Upper lobe of left lung (tissue), 6 donors: ENCODE data around the gene CACHD1. TPM values are rescaled to one million over a fixed set of nuclear protein-coding genes. Genes with fewer than 3 reads are reported as not detected.

Experiments used
- ATAC-seq, 2 donors: fragments of 200-7000 bp; cut with Tn5 transposase; one replicate each; pipeline ENCODE4 v1.9.1; 2022; ENCODE audit warnings: mild to moderate bottlenecking in 2 of 2, moderate library complexity in 2 of 2; ENCODE audit not compliant: low FRiP score in 2 of 2
- DNase-seq, 2 donors: peaks; one replicate each; pipeline ENCODE4 v3.0.0-alpha.2; 2019 to 2020
- H3K27ac ChIP-seq, 4 donors: fragments of 200-600 bp; sonication (generic); one replicate each; pipeline ENCODE4 v1.5.1; 2016 to 2019
- H3K27me3 ChIP-seq, 4 donors: fragments of 200-600 bp; sonication (generic); one replicate each; pipeline ENCODE4 v1.5.1; 2017 to 2019
- H3K36me3 ChIP-seq, 4 donors: fragments of 200-600 bp; sonication (generic); one replicate each; pipeline ENCODE4 v1.5.1; 2016 to 2019
- H3K4me1 ChIP-seq, 4 donors: fragments of 200-600 bp; sonication (generic); one replicate each; pipeline ENCODE4 v1.5.1; 2018 to 2019
- H3K4me3 ChIP-seq, 4 donors: fragments of 200-600 bp; sonication (generic); one replicate each; pipeline ENCODE4 v1.5.1; 2017 to 2019; ENCODE audit warnings: mild to moderate bottlenecking in 2 of 4, moderate library complexity in 1 of 4
- H3K9me3 ChIP-seq, 4 donors: fragments of 200-600 bp; sonication (generic); one replicate each; pipeline ENCODE4 v1.5.1; 2018 to 2019
- EP300 ChIP-seq, 4 donors: sonication (generic); formaldehyde crosslinking; IDR thresholded peaks; one replicate each; pipeline ENCODE4 v1.5.1; 2017; ENCODE audit warnings: antibody characterized with exemption in 4 of 4, control low read depth in 2 of 4
- POLR2A ChIP-seq, 4 donors: fragments of 450-650 bp; IDR thresholded peaks; one replicate each; pipeline ENCODE4 v1.5.1; 2016 to 2017; ENCODE audit warnings: antibody characterized with exemption in 4 of 4, mild to moderate bottlenecking in 2 of 4
- POLR2AphosphoS5 ChIP-seq, 2 donors: sonication (generic); formaldehyde crosslinking; IDR thresholded peaks; one replicate each; pipeline ENCODE4 v1.5.1; 2017; ENCODE audit warnings: antibody characterized with exemption in 2 of 2
- WGBS, 2 donors: methylation state at CpG; one replicate each; pipeline ENCODE4 v1.1.5; 2017 to 2018; 5-methylcytosine and 5-hydroxymethylcytosine counted together
- total RNA-seq, 6 donors: library from RNA; depleted of rRNA in 4 of 6; stranded (reverse); fragments of >200 nt in 4 of 6; gene quantifications; one replicate each; pipeline versions ENCODE4 v1.1.0 to v1.2.1, GENCODE V29; 2016 to 2021
- TF ChIP-seq, protein P1 (sequence below), 6 experiments: fragments of 450-650 bp in 4 of 6; fragments of 200-600 bp in 2 of 6; sonication (generic) in 2 of 6; IDR thresholded peaks; one replicate each; pipeline ENCODE4 v1.5.1; 2016 to 2019; ENCODE audit warnings: antibody characterized with exemption in 6 of 6
- donor health status: DM: no; HTN: no; CAD: no; lungs with moderate emphysema.
- donor health status: DM: no; HTN: yes; CAD: no; lungs with severe emphysema.

CACHD1 gene
- total RNA-seq, 6 donors from 2014 or later, result 7.3 to 26.3 (median 22.9) TPM

DNA sequence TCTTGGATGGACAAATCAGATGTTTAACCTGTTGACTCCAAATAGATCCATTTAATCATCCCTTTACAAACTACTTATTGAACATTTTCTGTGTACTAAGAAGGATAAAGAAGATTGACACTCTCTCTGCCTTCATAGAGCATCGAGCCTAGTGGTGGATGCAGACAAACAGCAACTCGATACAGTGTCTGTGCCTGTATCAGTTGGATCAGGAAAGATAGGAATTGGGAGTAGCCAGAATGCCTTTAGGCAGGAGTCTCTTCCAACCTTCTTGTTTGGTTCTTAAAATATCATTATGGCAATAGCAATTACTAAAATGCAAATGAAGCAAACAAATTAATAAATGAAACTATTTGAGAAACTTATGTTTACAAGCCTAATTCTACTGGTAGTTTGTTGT is 185.9 kb downstream of the CACHD1 start:
- TF ChIP-seq EP300 (IDR thresholded peaks at IDR 0.05), result no peak
- TF ChIP-seq POLR2A (IDR thresholded peaks at IDR 0.05), result no peak
- TF ChIP-seq, protein P1, sequence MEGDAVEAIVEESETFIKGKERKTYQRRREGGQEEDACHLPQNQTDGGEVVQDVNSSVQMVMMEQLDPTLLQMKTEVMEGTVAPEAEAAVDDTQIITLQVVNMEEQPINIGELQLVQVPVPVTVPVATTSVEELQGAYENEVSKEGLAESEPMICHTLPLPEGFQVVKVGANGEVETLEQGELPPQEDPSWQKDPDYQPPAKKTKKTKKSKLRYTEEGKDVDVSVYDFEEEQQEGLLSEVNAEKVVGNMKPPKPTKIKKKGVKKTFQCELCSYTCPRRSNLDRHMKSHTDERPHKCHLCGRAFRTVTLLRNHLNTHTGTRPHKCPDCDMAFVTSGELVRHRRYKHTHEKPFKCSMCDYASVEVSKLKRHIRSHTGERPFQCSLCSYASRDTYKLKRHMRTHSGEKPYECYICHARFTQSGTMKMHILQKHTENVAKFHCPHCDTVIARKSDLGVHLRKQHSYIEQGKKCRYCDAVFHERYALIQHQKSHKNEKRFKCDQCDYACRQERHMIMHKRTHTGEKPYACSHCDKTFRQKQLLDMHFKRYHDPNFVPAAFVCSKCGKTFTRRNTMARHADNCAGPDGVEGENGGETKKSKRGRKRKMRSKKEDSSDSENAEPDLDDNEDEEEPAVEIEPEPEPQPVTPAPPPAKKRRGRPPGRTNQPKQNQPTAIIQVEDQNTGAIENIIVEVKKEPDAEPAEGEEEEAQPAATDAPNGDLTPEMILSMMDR (IDR thresholded peaks at IDR 0.05), result no peak
- no peak for TF ChIP-seq POLR2AphosphoS5 (IDR thresholded peaks at IDR 0.05)
- H3K27ac ChIP-seq, result no peak overlapping the region
- WGBS, 2 donors, result 76 to 81% methylated on average over 2 of the region's 2 CpGs
- H3K9me3 ChIP-seq, result no peaks in the 10 kb centered on the region
- H3K4me3 ChIP-seq, result no peak overlapping the region
- DNase-seq (no peak), ATAC-seq (no peak)
- no peaks in the 10 kb centered on the region for H3K27me3 ChIP-seq
- H3K36me3 ChIP-seq, result peaks cover 0 to 17% (median 0%) of the 10 kb centered on the region in 4 donors
- H3K4me1 ChIP-seq, result no peaks in the 10 kb centered on the region

DNA sequence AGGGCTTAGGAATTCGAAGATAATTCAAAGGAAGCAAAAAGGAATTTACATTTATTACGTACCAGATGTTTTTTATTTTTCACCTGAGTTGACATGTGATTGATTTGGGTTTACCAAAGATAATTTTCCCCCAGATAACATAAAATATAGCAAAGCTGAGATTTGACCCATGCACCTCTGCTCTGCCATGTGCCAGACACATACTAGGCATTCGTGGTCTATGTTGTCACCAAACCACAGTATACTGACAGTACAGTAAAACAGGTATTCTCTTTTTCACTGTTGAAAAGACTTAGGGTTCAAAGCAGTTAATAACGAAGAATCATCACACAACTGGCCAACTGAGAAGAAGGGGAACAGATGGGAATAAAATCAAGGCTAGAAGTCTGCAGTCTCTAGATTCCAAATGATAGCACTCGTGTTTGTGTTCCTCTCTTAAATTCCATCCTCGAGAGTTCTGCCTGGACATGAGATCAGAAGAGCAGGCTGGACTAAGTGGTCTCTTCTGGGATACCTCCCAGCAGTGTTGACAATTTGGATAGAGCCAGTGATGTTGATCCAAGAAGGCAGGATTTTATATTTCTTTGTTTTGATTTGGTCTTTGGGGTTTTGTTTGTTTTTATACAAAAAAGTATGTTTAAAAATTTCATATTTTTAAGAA is 189.7 kb downstream of the CACHD1 start:
- no peak for TF ChIP-seq POLR2A (IDR thresholded peaks at IDR 0.05)
- no peak for TF ChIP-seq EP300 (IDR thresholded peaks at IDR 0.05)
- TF ChIP-seq, protein P1 (IDR thresholded peaks at IDR 0.05), result no peak
- no peak for TF ChIP-seq POLR2AphosphoS5 (IDR thresholded peaks at IDR 0.05)
- no peak overlapping the region for H3K27ac ChIP-seq
- no peaks in the 10 kb centered on the region for H3K9me3 ChIP-seq
- WGBS, 2 donors, result 86 to 89% methylated on average over 6 of the region's 6 CpGs
- peaks cover 0 to 21% (median 5%) of the 10 kb centered on the region in 4 donors for H3K36me3 ChIP-seq
- no peaks in the 10 kb centered on the region for H3K4me1 ChIP-seq
- DNase-seq (no peak), ATAC-seq (no peak)
- H3K27me3 ChIP-seq, result no peaks in the 10 kb centered on the region
- H3K4me3 ChIP-seq, result no peak overlapping the region

DNA sequence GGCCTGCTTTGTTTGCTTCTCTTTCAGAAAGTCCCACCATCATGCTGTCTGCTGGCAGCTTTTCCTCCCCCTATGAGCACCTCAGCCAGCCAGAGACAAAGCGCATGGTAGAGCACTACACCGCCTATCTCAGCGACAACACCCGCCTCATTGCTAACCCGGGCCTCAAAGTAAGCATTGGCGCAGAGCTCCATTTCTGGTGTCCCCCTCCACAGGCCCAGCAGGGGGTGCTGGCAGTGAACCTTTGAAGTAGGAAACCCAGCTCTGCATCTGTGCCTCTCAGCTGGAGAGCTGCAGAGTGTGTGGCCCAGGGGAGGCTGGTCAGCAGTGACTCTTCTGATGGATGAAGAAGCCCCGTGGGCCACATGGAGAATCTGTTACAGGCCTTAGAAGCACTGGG is 193.7 kb downstream of the CACHD1 start:
- ATAC-seq (peak; percentile 30 to 35), DNase-seq (no peak)
- Histone ChIP-seq H3K27ac (no peak overlapping the region), H3K4me3 (no peak overlapping the region), H3K9me3 (no peaks in the 10 kb centered on the region), H3K27me3 (no peaks in the 10 kb centered on the region), H3K36me3 (peaks cover 0 to 14% (median 5%) of the 10 kb centered on the region in 4 donors), H3K4me1 (no peaks in the 10 kb centered on the region)
- TF ChIP-seq, protein P1 (IDR thresholded peaks at IDR 0.05), result no peak
- TF ChIP-seq EP300 (IDR thresholded peaks at IDR 0.05), result no peak
- no peak for TF ChIP-seq POLR2A (IDR thresholded peaks at IDR 0.05)
- no peak for TF ChIP-seq POLR2AphosphoS5 (IDR thresholded peaks at IDR 0.05)
- WGBS, 2 donors, result 88 to 98% methylated on average over 7 of the region's 7 CpGs

DNA sequence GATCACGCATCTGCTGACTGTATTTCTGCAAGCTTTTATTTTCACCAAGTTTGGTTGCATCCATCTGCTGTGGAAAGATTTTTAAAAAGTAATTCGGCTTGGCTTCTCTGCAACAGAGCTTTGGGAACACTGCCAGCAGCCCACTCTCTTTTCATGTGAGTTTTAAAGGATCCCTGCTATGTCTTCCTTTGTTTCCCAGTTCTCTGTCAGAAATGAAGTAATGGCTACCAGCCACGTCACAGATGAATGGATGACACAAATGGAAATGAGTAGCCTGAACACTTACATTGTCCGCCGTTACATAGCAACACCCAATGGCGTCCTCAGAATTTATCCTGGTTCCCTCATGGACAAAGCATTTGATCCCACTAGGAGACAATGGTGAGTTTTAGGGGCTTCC is 194.4 kb downstream of the CACHD1 start:
- Histone ChIP-seq H3K27ac (no peak overlapping the region), H3K27me3 (no peaks in the 10 kb centered on the region), H3K4me3 (no peak overlapping the region), H3K4me1 (no peaks in the 10 kb centered on the region), H3K9me3 (no peaks in the 10 kb centered on the region), H3K36me3 (peaks cover 0 to 7% (median 5%) of the 10 kb centered on the region in 4 donors)
- no peak for DNase-seq
- WGBS, 2 donors, result 91 to 92% methylated on average over 6 of the region's 6 CpGs
- ATAC-seq, result no peak
- TF ChIP-seq EP300 (IDR thresholded peaks at IDR 0.05) (no peak), POLR2AphosphoS5 (IDR thresholded peaks at IDR 0.05) (no peak), POLR2A (IDR thresholded peaks at IDR 0.05) (no peak)
- TF ChIP-seq, protein P1 (IDR thresholded peaks at IDR 0.05), result no peak
